ENCODE data around the gene IPO5.

DNA sequence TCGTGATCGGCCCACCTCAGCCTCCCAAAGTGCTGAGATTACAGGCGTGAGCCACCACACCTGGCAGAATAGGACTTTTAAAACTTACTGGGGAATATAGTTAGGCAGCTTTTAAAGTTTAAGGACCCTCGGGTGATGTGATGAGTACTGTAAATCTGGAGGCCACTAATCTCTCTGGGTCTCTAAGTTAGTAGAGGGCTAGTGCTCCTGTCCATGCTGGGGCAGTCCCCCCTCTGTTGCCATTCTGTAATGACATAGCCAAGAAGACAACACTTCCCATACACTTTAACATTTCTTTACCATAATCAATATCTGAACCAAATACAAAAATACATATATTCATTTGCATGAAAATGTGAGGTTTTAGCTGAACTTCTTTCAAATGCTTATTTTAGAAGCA lies 65.7 kb downstream of the IPO5 start:
- TF ChIP-seq, protein P1, sequence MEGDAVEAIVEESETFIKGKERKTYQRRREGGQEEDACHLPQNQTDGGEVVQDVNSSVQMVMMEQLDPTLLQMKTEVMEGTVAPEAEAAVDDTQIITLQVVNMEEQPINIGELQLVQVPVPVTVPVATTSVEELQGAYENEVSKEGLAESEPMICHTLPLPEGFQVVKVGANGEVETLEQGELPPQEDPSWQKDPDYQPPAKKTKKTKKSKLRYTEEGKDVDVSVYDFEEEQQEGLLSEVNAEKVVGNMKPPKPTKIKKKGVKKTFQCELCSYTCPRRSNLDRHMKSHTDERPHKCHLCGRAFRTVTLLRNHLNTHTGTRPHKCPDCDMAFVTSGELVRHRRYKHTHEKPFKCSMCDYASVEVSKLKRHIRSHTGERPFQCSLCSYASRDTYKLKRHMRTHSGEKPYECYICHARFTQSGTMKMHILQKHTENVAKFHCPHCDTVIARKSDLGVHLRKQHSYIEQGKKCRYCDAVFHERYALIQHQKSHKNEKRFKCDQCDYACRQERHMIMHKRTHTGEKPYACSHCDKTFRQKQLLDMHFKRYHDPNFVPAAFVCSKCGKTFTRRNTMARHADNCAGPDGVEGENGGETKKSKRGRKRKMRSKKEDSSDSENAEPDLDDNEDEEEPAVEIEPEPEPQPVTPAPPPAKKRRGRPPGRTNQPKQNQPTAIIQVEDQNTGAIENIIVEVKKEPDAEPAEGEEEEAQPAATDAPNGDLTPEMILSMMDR (IDR thresholded peaks at IDR 0.05) = no peak
- TF ChIP-seq EZH2 (IDR thresholded peaks at IDR 0.05) (no peak), EZH2phosphoT487 (IDR thresholded peaks at IDR 0.05) (no peak)

Measured in neural progenitor cell (in vitro differentiated cells).